Measurements from ENCODE around the gene ADAM21. TPM values are rescaled to one million over a fixed set of nuclear protein-coding genes. Genes with fewer than 3 reads are reported as not detected.

ADAM21 gene
- total and polyA plus RNA-seq, 4 donors, result 0.09 to 0.17 (median 0.14) TPM; not detected in 1

- no peak for ATAC-seq (ENCODE audit: insufficient read depth, low FRiP score)
- WGBS, 2 donors, result 76 to 88% methylated on average over 3 of the region's 3 CpGs
- H3K27ac ChIP-seq (ENCODE audit: low read depth in 1 of 2, low read length in 1 of 2), result no peak overlapping the region
- H3K4me3 ChIP-seq, result no peak overlapping the region
- no peak for DNase-seq
- no peaks in the 10 kb centered on the region for H3K4me1 ChIP-seq (ENCODE audit: control insufficient read depth in 5 of 5, insufficient read depth in 5 of 5, low read length in 5 of 5)
- H3K36me3 ChIP-seq (ENCODE audit: control insufficient read depth in 4 of 4, insufficient read depth in 4 of 4, low read length in 4 of 4), result no peaks in the 10 kb centered on the region
- no peak overlapping the region for H3K9ac ChIP-seq (ENCODE audit: insufficient read depth in 1 of 2, low read length in 2 of 2)
- H3K27me3 ChIP-seq (ENCODE audit: control insufficient read depth in 3 of 3, insufficient read depth in 3 of 3, low read length in 2 of 3), result no peaks in the 10 kb centered on the region
- peaks cover 0 to 31% (median 19%) of the 10 kb centered on the region in 4 donors for H3K9me3 ChIP-seq (ENCODE audit: control insufficient read depth in 4 of 4, insufficient read depth in 3 of 4, low read length in 3 of 4)
- TF ChIP-seq CTCF (IDR thresholded peaks at IDR 0.05; ENCODE audit: control extremely low read depth, extremely low read depth), result no peak
These were observed 10.3 kb upstream of the ADAM21 start for GRCh38 chr14:70441641-70442040.

- Histone ChIP-seq H3K9me3 (ENCODE audit: control insufficient read depth in 4 of 4, insufficient read depth in 3 of 4, low read length in 3 of 4) (peaks cover 0 to 24% (median 15%) of the 10 kb centered on the region in 4 donors), H3K27ac (ENCODE audit: low read depth in 1 of 2, low read length in 1 of 2) (no peak overlapping the region), H3K4me3 (no peak overlapping the region), H3K27me3 (ENCODE audit: control insufficient read depth in 3 of 3, insufficient read depth in 3 of 3, low read length in 2 of 3) (no peaks in the 10 kb centered on the region), H3K36me3 (ENCODE audit: control insufficient read depth in 4 of 4, insufficient read depth in 4 of 4, low read length in 4 of 4) (no peaks in the 10 kb centered on the region), H3K4me1 (ENCODE audit: control insufficient read depth in 5 of 5, insufficient read depth in 5 of 5, low read length in 5 of 5) (no peaks in the 10 kb centered on the region), H3K9ac (ENCODE audit: insufficient read depth in 1 of 2, low read length in 2 of 2) (no peak overlapping the region)
- WGBS, 2 donors, result 89 to 90% methylated on average over 4 of the region's 4 CpGs
- ATAC-seq (ENCODE audit: insufficient read depth, low FRiP score) (no peak), DNase-seq (no peak)
- no peak for TF ChIP-seq CTCF (IDR thresholded peaks at IDR 0.05; ENCODE audit: control extremely low read depth, extremely low read depth)
These were observed 9.2 kb upstream of the ADAM21 start for GRCh38 chr14:70442750-70443149.

- no peak for ATAC-seq (ENCODE audit: insufficient read depth, low FRiP score)
- Histone ChIP-seq H3K36me3 (ENCODE audit: control insufficient read depth in 4 of 4, insufficient read depth in 4 of 4, low read length in 4 of 4) (no peaks in the 10 kb centered on the region), H3K4me1 (ENCODE audit: control insufficient read depth in 5 of 5, insufficient read depth in 5 of 5, low read length in 5 of 5) (no peaks in the 10 kb centered on the region), H3K9me3 (ENCODE audit: control insufficient read depth in 4 of 4, insufficient read depth in 3 of 4, low read length in 3 of 4) (peaks cover 0 to 8% (median 2%) of the 10 kb centered on the region in 4 donors), H3K27ac (ENCODE audit: low read depth in 1 of 2, low read length in 1 of 2) (no peak overlapping the region), H3K4me3 (no peak overlapping the region), H3K9ac (ENCODE audit: insufficient read depth in 1 of 2, low read length in 2 of 2) (no peak overlapping the region), H3K27me3 (ENCODE audit: control insufficient read depth in 3 of 3, insufficient read depth in 3 of 3, low read length in 2 of 3) (no peaks in the 10 kb centered on the region)
- whole genome bisulfite sequencing, 2 donors, result 79 to 85% methylated on average over 4 of the region's 4 CpGs
- DNase-seq, result peak; percentile 38 to 53 (median 39)
- TF ChIP-seq CTCF (IDR thresholded peaks at IDR 0.05; ENCODE audit: control extremely low read depth, extremely low read depth), result no peak
These were observed 3.2 kb upstream of the ADAM21 start for GRCh38 chr14:70448633-70449340.
